NT2/D1 (cell line): ENCODE data around the gene ANK3.

Source experiments
- DNase-seq: peaks from one replicate; pipeline ENCODE4 v3.0.0-alpha.2; 2011; ENCODE audit warnings: low read depth, low spot score
- H3K27me3 ChIP-seq: 2 replicates; pipeline ENCODE4 v1.6.0; 2011; ENCODE audit warnings: mild to moderate bottlenecking; ENCODE audit not compliant: insufficient read length, insufficient read depth
- H3K36me3 ChIP-seq: 2 replicates; pipeline ENCODE4 v1.6.1; 2011; ENCODE audit warnings: mild to moderate bottlenecking, low read length, mixed read lengths; ENCODE audit not compliant: insufficient read depth, insufficient read length
- H3K4me1 ChIP-seq: 2 replicates; pipeline ENCODE4 v1.5.1; 2011; ENCODE audit not compliant: insufficient read depth, insufficient read length
- H3K4me3 ChIP-seq: 2 replicates; pipeline ENCODE4 v1.5.1; 2011; ENCODE audit warnings: low read depth; ENCODE audit not compliant: insufficient read length
- H3K9ac ChIP-seq: 2 replicates; pipeline ENCODE4 v1.6.0; 2011; ENCODE audit warnings: low read depth; ENCODE audit not compliant: insufficient read length
- H3K9me3 ChIP-seq: 2 replicates; pipeline ENCODE4 v1.5.1; 2011; ENCODE audit warnings: mild to moderate bottlenecking, low read length; ENCODE audit not compliant: insufficient read depth
- SUZ12 ChIP-seq: IDR thresholded peaks from 2 replicates; pipeline ENCODE4 v1.6.1; 2011; ENCODE audit not compliant: insufficient read length, insufficient read depth; ENCODE audit errors: extremely low read depth
- YY1 ChIP-seq: IDR thresholded peaks from 2 replicates; pipeline ENCODE4 v1.6.1; 2011; ENCODE audit not compliant: insufficient read length, insufficient read depth
- ZNF274 ChIP-seq: IDR thresholded peaks from 2 replicates; pipeline ENCODE4 v1.6.1; 2011; ENCODE audit warnings: mild to moderate bottlenecking, low read depth, low read length

The ANK3 gene

DNA sequence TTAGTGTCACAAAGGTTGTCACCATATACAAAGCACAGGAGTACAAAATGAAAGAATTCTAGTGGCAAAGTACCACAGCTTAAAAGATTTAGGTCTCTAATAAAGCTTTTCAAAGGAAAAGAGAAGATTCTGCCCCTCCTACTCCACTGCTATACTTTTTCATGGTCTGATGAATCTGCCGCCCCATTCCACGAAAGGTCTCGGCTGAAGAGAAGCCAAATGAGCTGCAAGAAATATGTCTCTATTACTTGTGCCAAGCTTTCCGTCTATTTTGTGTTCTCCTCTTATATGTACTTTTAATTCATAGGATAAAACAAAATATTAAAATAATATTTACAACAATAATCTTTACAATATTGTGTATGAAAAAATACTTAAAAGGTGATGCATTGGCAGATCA is 222.6 kb downstream of the ANK3 start:
- Histone ChIP-seq H3K27me3 (no peaks in the 10 kb centered on the region), H3K4me1 (no peaks in the 10 kb centered on the region), H3K4me3 (no peak overlapping the region), H3K36me3 (no peaks in the 10 kb centered on the region), H3K9ac (no peak overlapping the region), H3K9me3 (no peaks in the 10 kb centered on the region)
- no peak for DNase-seq
- TF ChIP-seq YY1 (no peak), SUZ12 (no peak), ZNF274 (no peak)

DNA sequence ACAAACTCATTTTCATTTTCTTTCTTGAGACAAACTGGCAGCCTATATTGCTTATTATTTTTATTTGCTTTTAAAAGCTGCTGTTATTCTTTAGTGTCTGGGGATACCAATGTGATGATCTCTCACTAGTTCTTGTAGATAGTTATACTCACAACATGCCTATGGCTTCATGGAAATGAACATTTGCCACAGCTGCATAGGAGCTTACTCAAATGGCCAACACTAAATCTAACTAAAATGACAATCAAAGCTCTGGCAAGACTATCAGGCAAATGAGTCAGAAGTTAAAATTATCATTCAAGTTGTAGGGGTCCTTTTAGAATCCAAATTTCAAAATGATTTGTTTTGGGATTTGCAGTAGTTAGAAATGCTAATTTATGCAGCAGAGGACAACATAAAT is 225.9 kb downstream of the ANK3 start:
- TF ChIP-seq SUZ12 (no peak), YY1 (no peak), ZNF274 (no peak)
- no peak for DNase-seq
- Histone ChIP-seq H3K36me3 (no peaks in the 10 kb centered on the region), H3K9ac (no peak overlapping the region), H3K4me1 (no peaks in the 10 kb centered on the region), H3K9me3 (no peaks in the 10 kb centered on the region), H3K27me3 (no peaks in the 10 kb centered on the region), H3K4me3 (no peak overlapping the region)

DNA sequence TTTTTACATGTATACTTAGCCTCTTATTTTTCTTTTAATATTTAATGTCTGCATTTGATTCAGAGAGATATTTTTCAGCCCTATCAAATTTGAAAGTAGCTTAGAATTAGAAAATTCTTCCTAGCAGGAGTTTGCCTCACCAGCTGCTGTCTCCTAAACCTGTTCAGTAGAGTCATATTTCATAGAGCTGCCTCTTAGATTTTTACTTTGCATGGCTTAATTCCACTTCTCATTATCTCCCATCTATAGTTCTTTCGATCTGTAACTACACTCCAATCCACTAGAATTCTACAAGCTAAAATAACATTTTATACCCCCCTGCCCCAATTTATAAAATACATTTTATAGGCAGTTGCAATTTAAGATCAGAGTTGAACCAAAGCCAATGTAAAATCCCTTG is 227.0 kb downstream of the ANK3 start:
- Histone ChIP-seq H3K4me1 (no peaks in the 10 kb centered on the region), H3K27me3 (no peaks in the 10 kb centered on the region), H3K36me3 (no peaks in the 10 kb centered on the region), H3K4me3 (no peak overlapping the region), H3K9ac (no peak overlapping the region), H3K9me3 (no peaks in the 10 kb centered on the region)
- no peak for DNase-seq
- TF ChIP-seq ZNF274 (no peak), SUZ12 (no peak), YY1 (no peak)

DNA sequence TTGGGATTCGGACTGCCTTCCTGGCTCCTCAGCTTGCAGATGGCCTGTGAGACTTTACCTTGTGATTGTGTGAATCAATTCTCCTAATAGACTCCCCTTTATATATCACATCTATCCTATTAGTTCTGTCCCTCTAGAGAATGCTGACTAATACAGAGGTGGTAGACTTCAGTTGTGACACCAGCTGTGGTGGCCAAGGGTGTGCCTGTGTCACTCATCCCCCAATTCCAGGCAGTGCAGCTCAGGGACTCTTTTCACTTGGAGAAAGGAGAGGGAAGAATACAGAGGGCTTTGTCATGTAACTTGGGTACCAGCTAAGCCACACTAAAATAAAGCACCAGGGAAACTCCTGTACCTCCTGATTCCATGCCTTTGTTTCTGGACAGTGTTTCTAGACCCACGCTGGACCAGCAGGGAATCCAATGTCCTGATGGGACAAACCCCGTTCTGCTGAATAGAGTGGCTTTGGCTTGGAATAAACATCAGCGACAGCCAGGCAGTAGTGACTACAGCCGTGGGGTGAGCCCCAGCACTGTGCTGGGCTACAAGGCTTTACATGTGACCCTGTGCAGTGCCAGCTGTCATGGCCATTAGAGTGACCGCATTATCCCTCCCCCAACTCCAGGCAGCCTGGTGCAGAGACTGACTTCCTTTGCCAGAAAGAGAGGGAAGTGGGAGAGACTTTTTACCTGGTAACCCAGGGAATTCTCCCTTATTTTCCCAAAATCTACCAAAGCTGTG is 233.6 kb downstream of the ANK3 start:
- Histone ChIP-seq H3K36me3 (no peaks in the 10 kb centered on the region), H3K4me1 (no peaks in the 10 kb centered on the region), H3K9ac (no peak overlapping the region), H3K9me3 (no peaks in the 10 kb centered on the region; the same call in 1 of the 2 replicates), H3K27me3 (no peaks in the 10 kb centered on the region), H3K4me3 (no peak overlapping the region)
- no peak for TF ChIP-seq YY1
- DNase-seq, result no peak

DNA sequence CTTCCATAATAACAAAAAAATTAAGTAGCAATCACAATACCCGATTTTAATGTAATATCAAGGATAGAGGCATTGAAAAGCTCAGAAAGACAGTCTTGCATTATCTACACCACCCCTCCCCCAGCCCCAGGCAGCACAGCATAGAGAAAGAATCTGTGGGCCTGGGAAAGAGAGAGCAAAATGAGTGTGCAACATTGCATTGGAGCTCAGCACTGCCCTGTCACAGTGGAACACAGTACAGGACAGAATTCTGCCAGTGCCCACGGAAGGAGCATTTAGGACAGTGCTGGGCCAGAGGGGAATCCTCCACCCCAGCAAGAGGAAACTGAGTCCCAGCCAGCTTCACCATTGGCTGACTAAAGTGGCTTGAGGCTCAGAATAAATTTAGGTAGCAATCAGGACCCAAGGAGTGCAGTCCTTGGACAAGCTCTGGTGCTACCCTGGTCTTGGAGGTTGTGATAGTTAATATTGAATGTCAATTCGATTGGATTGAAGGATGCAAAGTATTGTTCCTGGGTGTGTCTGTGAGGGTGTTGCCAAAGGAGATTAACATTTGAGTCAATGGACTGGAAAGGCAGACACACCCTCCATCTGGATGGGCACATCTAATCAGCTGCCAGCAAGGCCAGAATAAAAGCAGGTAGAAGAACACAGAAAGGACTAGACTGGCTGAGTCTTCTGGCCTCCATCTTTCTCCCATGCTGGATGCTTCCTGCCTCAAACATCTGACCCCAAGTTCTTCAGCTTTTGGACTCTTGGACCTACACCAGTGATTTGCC is 234.4 kb downstream of the ANK3 start:
- no peak for DNase-seq
- no peak for TF ChIP-seq SUZ12
- TF ChIP-seq ZNF274, result no peak
- no peak for TF ChIP-seq YY1

DNA sequence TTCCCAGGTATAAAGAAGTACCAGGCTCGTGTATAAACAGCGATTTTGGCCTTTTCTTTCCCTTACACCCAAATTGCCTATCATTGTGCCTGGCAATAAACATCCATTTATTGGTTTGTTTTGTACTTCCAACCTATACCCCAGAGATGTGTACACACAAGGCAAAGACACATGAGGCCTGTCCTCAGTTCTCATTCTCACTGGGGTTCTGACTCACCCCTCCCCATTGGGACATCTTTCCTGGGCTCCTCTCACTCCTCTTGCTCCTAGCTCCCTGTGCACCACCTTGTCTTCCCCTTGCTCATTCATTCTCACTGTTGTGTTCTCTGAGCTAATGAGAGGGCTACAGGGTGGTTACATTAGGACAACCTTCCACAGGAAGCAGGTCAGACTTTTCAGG is 240.7 kb downstream of the ANK3 start:
- no peak for TF ChIP-seq SUZ12
- no peak for TF ChIP-seq ZNF274
- TF ChIP-seq YY1, result no peak
- Histone ChIP-seq H3K9ac (no peak overlapping the region), H3K4me1 (no peaks in the 10 kb centered on the region), H3K4me3 (no peak overlapping the region), H3K36me3 (no peaks in the 10 kb centered on the region), H3K27me3 (no peaks in the 10 kb centered on the region), H3K9me3 (peaks cover 5% of the 10 kb centered on the region; the same call in 1 of the 2 replicates)
- DNase-seq, result no peak

More for the DNA sequence above, 234.4 kb downstream of the ANK3 start:
- Histone ChIP-seq H3K9ac (no peak overlapping the region), H3K9me3 (peaks cover 5% of the 10 kb centered on the region; the same call in 1 of the 2 replicates), H3K4me1 (no peaks in the 10 kb centered on the region), H3K27me3 (no peaks in the 10 kb centered on the region), H3K4me3 (no peak overlapping the region), H3K36me3 (no peaks in the 10 kb centered on the region)

DNA sequence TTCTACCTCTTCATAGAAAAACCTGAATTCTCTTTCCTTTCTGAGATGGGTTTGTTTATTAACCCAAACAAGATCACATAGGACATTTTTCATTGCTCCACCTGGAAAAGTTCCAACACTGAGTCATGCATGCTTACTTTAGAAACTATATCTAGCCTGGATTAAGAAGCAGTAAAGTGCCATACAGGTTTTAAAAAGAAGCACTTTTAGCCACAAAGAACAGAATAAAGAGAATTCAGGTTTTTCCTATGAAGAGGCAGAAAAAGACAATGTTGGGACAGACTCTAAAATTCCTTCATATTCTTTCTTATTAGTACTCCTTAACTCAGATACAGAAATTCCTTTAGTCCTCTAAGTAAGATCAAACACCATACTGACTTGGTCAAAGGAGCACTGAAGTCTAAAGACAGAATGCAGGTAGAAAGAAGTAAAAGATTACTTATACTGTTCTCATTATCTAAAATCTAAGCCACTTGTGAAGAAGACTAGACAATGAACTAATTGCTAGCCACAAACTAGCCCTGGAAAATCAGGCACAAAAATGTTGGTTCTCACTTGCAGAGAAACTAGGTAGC is 241.3 kb downstream of the ANK3 start:
- H3K4me3 ChIP-seq, result no peak overlapping the region
- no peak for TF ChIP-seq YY1
- TF ChIP-seq SUZ12, result no peak
- no peak for TF ChIP-seq ZNF274
- H3K9ac ChIP-seq, result no peak overlapping the region
- no peaks in the 10 kb centered on the region for H3K4me1 ChIP-seq
- H3K9me3 ChIP-seq, result peaks cover 5% of the 10 kb centered on the region; the same call in 1 of the 2 replicates
- no peaks in the 10 kb centered on the region for H3K27me3 ChIP-seq
- no peak for DNase-seq
- no peaks in the 10 kb centered on the region for H3K36me3 ChIP-seq
